Liver (tissue), 9 donors: ENCODE results near the gene PPP1R12C. TPM values are rescaled to one million over a fixed set of nuclear protein-coding genes. Genes with fewer than 3 reads are reported as not detected.

Source experiments
- DNase-seq: peaks from one replicate; pipeline ENCODE4 v3.0.0-alpha.2; 2017; ENCODE audit warnings: low spot score
- H3K27ac ChIP-seq, 2 donors: one replicate each; pipeline ENCODE4 v1.7.0; 2013; ENCODE audit warnings: inconsistent platforms in 2 of 2, low read length in 2 of 2, control low read depth in 1 of 2, low read depth in 1 of 2, mild to moderate bottlenecking in 1 of 2
- H3K27me3 ChIP-seq, 4 donors: one replicate each; pipeline versions ENCODE4 v1.6.1 to v1.7.0; 2013; ENCODE audit warnings: low read length in 3 of 4, inconsistent platforms in 1 of 4, mild to moderate bottlenecking in 1 of 4, moderate library complexity in 1 of 4; ENCODE audit not compliant: control insufficient read depth in 4 of 4, insufficient read depth in 4 of 4
- H3K36me3 ChIP-seq, 4 donors: one replicate each; pipeline versions ENCODE4 v1.6.1 to v1.7.0; 2013; ENCODE audit warnings: low read length in 3 of 4, mild to moderate bottlenecking in 3 of 4, low read depth in 1 of 4, moderate library complexity in 1 of 4; ENCODE audit not compliant: control insufficient read depth in 4 of 4, insufficient read depth in 3 of 4
- H3K4me1 ChIP-seq, 4 donors: one replicate each; pipeline versions ENCODE4 v1.6.1 to v1.7.0; 2013; ENCODE audit warnings: low read length in 3 of 4, mild to moderate bottlenecking in 3 of 4, moderate library complexity in 1 of 4; ENCODE audit not compliant: control insufficient read depth in 4 of 4, insufficient read depth in 4 of 4
- H3K4me3 ChIP-seq, 3 donors: one replicate each; pipeline versions ENCODE4 v1.6.1 to v1.7.0; 2013; ENCODE audit warnings: low read length in 3 of 3, control low read depth in 1 of 3, low read depth in 1 of 3, mild to moderate bottlenecking in 1 of 3
- H3K9ac ChIP-seq, 2 donors: one replicate each; pipeline ENCODE4 v1.7.0; 2013; ENCODE audit warnings: low read length in 2 of 2, mild to moderate bottlenecking in 2 of 2, moderate library complexity in 2 of 2, control low read depth in 1 of 2, low read depth in 1 of 2
- H3K9me3 ChIP-seq, 4 donors: one replicate each; pipeline versions ENCODE4 v1.6.1 to v1.7.0; 2013; ENCODE audit warnings: low read length in 3 of 4; ENCODE audit not compliant: control insufficient read depth in 4 of 4
- ATF3 ChIP-seq: IDR thresholded peaks from 2 replicates; pipeline ENCODE4 v1.6.1; 2016; ENCODE audit warnings: antibody characterized with exemption
- CTCF ChIP-seq: fragments of 150-350 bp; IDR thresholded peaks from 2 replicates; pipeline ENCODE4 v1.5.1; 2017; ENCODE audit warnings: improper control_type of control experiment, low read depth, low read length; ENCODE audit not compliant: missing input control
- EGR1 ChIP-seq, 2 donors: IDR thresholded peaks; 2 replicates each; pipeline ENCODE4 v1.6.1; 2016 to 2018; ENCODE audit warnings: antibody characterized with exemption in 2 of 2, low read depth in 2 of 2
- FOXA1 ChIP-seq: IDR thresholded peaks from 2 replicates; pipeline ENCODE4 v1.6.1; 2016; ENCODE audit warnings: antibody characterized with exemption
- FOXA2 ChIP-seq: IDR thresholded peaks from 2 replicates; pipeline ENCODE4 v1.6.1; 2016; ENCODE audit warnings: antibody characterized with exemption
- GABPA ChIP-seq, 2 donors: IDR thresholded peaks in 1 of 2; conservative IDR thresholded peaks in 1 of 2; 2 replicates each; pipeline ENCODE4 v1.6.1; 2016; ENCODE audit warnings: antibody characterized with exemption in 2 of 2, mild to moderate bottlenecking in 1 of 2, moderate library complexity in 1 of 2
- HNF4A ChIP-seq, 2 donors: conservative IDR thresholded peaks; 2 replicates each; pipeline ENCODE4 v1.6.1; 2016; ENCODE audit warnings: antibody characterized with exemption in 2 of 2, mild to moderate bottlenecking in 2 of 2
- HNF4G ChIP-seq: IDR thresholded peaks from 2 replicates; pipeline ENCODE4 v1.6.1; 2016; ENCODE audit warnings: antibody characterized with exemption
- JUND ChIP-seq, 2 donors: IDR thresholded peaks; 2 replicates each; pipeline ENCODE4 v1.6.1; 2016; ENCODE audit warnings: antibody characterized with exemption in 2 of 2
- MAX ChIP-seq: IDR thresholded peaks from 2 replicates; pipeline ENCODE4 v1.6.1; 2016; ENCODE audit warnings: antibody characterized with exemption
- NR2F2 ChIP-seq: IDR thresholded peaks from 2 replicates; pipeline ENCODE4 v1.6.1; 2016; ENCODE audit warnings: antibody characterized with exemption
- RAD21 ChIP-seq, 2 donors: IDR thresholded peaks; 2 replicates each; pipeline ENCODE4 v1.6.1; 2016; ENCODE audit warnings: antibody characterized with exemption in 2 of 2, mild to moderate bottlenecking in 2 of 2
- REST ChIP-seq: IDR thresholded peaks from 2 replicates; pipeline ENCODE4 v1.6.1; 2016; ENCODE audit warnings: antibody characterized with exemption, mild to moderate bottlenecking
- RXRA ChIP-seq, 2 donors: IDR thresholded peaks; 2 replicates each; pipeline ENCODE4 v1.6.1; 2017 to 2018; ENCODE audit warnings: antibody characterized with exemption in 2 of 2, mild to moderate bottlenecking in 1 of 2
- SP1 ChIP-seq: IDR thresholded peaks from 2 replicates; pipeline ENCODE4 v1.6.1; 2018; ENCODE audit warnings: antibody characterized with exemption, mild to moderate bottlenecking
- TAF1 ChIP-seq: conservative IDR thresholded peaks from 2 replicates; pipeline ENCODE4 v1.6.1; 2016; ENCODE audit warnings: antibody characterized with exemption, mild to moderate bottlenecking
- YY1 ChIP-seq: IDR thresholded peaks from 2 replicates; pipeline ENCODE4 v1.6.1; 2016; ENCODE audit warnings: antibody characterized with exemption, mild to moderate bottlenecking
- ZBTB33 ChIP-seq: IDR thresholded peaks from 2 replicates; pipeline ENCODE4 v1.6.1; 2016; ENCODE audit warnings: antibody characterized with exemption
- WGBS: extraction: QIAGEN DNeasy Blood & Tissue Kit; methylation state at CpG from one replicate; pipeline ENCODE4 v1.1.7; 2013; 5-methylcytosine and 5-hydroxymethylcytosine counted together
- polyA plus RNA-seq, 2 donors: library from polyadenylated mRNA; stranded (reverse) in 1 of 2; unstranded in 1 of 2; fragments of 200-250 nt in 1 of 2; fragments of >200 nt in 1 of 2; fragmentation: Nextera tagmentation in 1 of 2; extraction: Ambion mirVana in 1 of 2; gene quantifications; one replicate each; pipeline versions ENCODE4 v1.2.1 to v1.2.3, GENCODE V29; 2013 to 2015
- total RNA-seq, 2 donors: library from RNA; depleted of rRNA; stranded (reverse); fragments of >200 nt; gene quantifications; one replicate each; pipeline ENCODE4 v1.2.3, GENCODE V29; 2014
- donor health status: healthy.
- donor health status: healthy.
- donor health status: healthy.
- donor health status: healthy.
- donor health status: healthy.

PPP1R12C gene
- total and polyA plus RNA-seq, 4 donors: 7.4 to 35.8 (median 24.9) TPM

- H3K9ac ChIP-seq: no peak overlapping the region
- no peak for DNase-seq
- peaks cover 0 to 3% (median 0%) of the 10 kb centered on the region in 4 donors for H3K4me1 ChIP-seq
- 14% methylated on average over 21 of the region's 21 CpGs for WGBS
- TF ChIP-seq GABPA (IDR thresholded peaks at IDR 0.05 in 1 of 2, conservative IDR thresholded peaks at IDR 0.05 in 1 of 2) (no peak), ZBTB33 (no peak)
- H3K36me3 ChIP-seq: no peaks in the 10 kb centered on the region
- H3K4me3 ChIP-seq: no peak overlapping the region
- no peaks in the 10 kb centered on the region for H3K9me3 ChIP-seq
- no peak overlapping the region for H3K27ac ChIP-seq
- H3K27me3 ChIP-seq: peaks cover 0 to 3% (median 1%) of the 10 kb centered on the region in 4 donors
These were observed 24.3 kb upstream of the PPP1R12C start for GRCh38 chr19:55141696-55142095.

GRCh38 chr19:55137915-55138314 lies 20.5 kb upstream of the PPP1R12C start:
- H3K9ac ChIP-seq: no peak overlapping the region
- no peak for DNase-seq
- WGBS: 57% methylated on average over 9 of the region's 9 CpGs
- no peak overlapping the region for H3K27ac ChIP-seq
- no peaks in the 10 kb centered on the region for H3K9me3 ChIP-seq
- peaks cover 0 to 3% (median under 1%) of the 10 kb centered on the region in 4 donors for H3K27me3 ChIP-seq
- H3K4me1 ChIP-seq: no peaks in the 10 kb centered on the region
- no peak overlapping the region for H3K4me3 ChIP-seq
- TF ChIP-seq HNF4A (conservative IDR thresholded peaks at IDR 0.05): no peak
- TF ChIP-seq NR2F2: no peak
- no peak for TF ChIP-seq FOXA2
- TF ChIP-seq SP1: no peak
- no peak for TF ChIP-seq HNF4G
- TF ChIP-seq FOXA1: no peak
- TF ChIP-seq CTCF: no peak
- no peak for TF ChIP-seq GABPA (IDR thresholded peaks at IDR 0.05 in 1 of 2, conservative IDR thresholded peaks at IDR 0.05 in 1 of 2)
- TF ChIP-seq JUND (IDR thresholded peaks at IDR 0.05): no peak
- TF ChIP-seq TAF1: no peak
- TF ChIP-seq ATF3: no peak
- TF ChIP-seq RAD21 (IDR thresholded peaks at IDR 0.05): no peak
- TF ChIP-seq ZBTB33: no peak
- TF ChIP-seq MAX: no peak
- TF ChIP-seq REST: no peak
- TF ChIP-seq EGR1 (IDR thresholded peaks at IDR 0.05; ENCODE audit: low read depth in 2 of 2): no peak
- TF ChIP-seq YY1: no peak
- no peak for TF ChIP-seq RXRA (IDR thresholded peaks at IDR 0.05)
- H3K36me3 ChIP-seq: no peaks in the 10 kb centered on the region
